Transverse colon (tissue), 4 donors: Measurements from ENCODE around the gene SHC3. TPM values are rescaled to one million over a fixed set of nuclear protein-coding genes. Genes with fewer than 3 reads are reported as not detected.
A peak's percentile ranks its signal among the peaks of the same experiment; 100 is the strongest.

Source experiments
- DNase-seq: peaks from one replicate; pipeline ENCODE4 v3.0.0-alpha.2; 2019
- H3K27ac ChIP-seq, 4 donors: fragments of 200-600 bp; sonication (generic); 2 replicates each; pipeline ENCODE4 v1.5.1; 2016 to 2018; ENCODE audit warnings: inconsistent platforms in 4 of 4
- H3K27me3 ChIP-seq: fragments of 200-600 bp; sonication (generic); 2 replicates; pipeline ENCODE4 v1.5.1; 2017; ENCODE audit warnings: inconsistent platforms
- H3K36me3 ChIP-seq, 4 donors: fragments of 200-600 bp; sonication (generic); 2 replicates each; pipeline ENCODE4 v1.5.1; 2017 to 2019; ENCODE audit warnings: inconsistent platforms in 4 of 4
- H3K4me1 ChIP-seq, 4 donors: fragments of 200-600 bp; sonication (generic); 2 replicates each; pipeline ENCODE4 v1.5.1; 2017 to 2020; ENCODE audit warnings: inconsistent platforms in 4 of 4
- H3K4me3 ChIP-seq, 4 donors: fragments of 200-600 bp; sonication (generic); 1 replicate in 1 of 4; 2 replicates in 3 of 4; pipeline versions ENCODE4 v1.5.1 to v1.6.1; 2017 to 2019; ENCODE audit warnings: inconsistent platforms in 4 of 4
- H3K9me3 ChIP-seq, 2 donors: fragments of 200-600 bp; sonication (generic); 2 replicates each; pipeline ENCODE4 v1.5.1; 2017 to 2019; ENCODE audit warnings: inconsistent platforms in 2 of 2
- EP300 ChIP-seq: sonication (generic); formaldehyde crosslinking; IDR thresholded peaks from one replicate; pipeline ENCODE4 v1.6.1; 2017; ENCODE audit warnings: antibody characterized with exemption, low read depth
- POLR2A ChIP-seq: fragments of 450-650 bp; IDR thresholded peaks from one replicate; pipeline ENCODE4 v1.6.1; 2016; ENCODE audit warnings: antibody characterized with exemption, mild to moderate bottlenecking, moderate library complexity
- POLR2AphosphoS5 ChIP-seq, 3 donors: sonication (generic); formaldehyde crosslinking; IDR thresholded peaks; one replicate each; pipeline ENCODE4 v1.6.1; 2016; ENCODE audit warnings: antibody characterized with exemption in 3 of 3
- WGBS, 2 donors: methylation state at CpG; one replicate each; pipeline ENCODE4 v1.1.5; 2018; ENCODE audit warnings: low coverage in 1 of 2; 5-methylcytosine and 5-hydroxymethylcytosine counted together
- in situ Hi-C, 4 donors: fragments of 200-750 bp; cut with MboI; loops; one replicate each; pipeline versions ENCODE4 v1.15.0 to v1.15.1; 2017; ENCODE audit warnings: low sequenced_read_pairs in 3 of 4, low pct_ligation_motif_present in 1 of 4, low pct_unique_long_range_greater_than_20kb in 1 of 4
- intact Hi-C: fragments of 100-400 bp; cut with DNase I; formaldehyde crosslinking; loops from one replicate; pipeline ENCODE4 v1.15.1; 2023; ENCODE audit warnings: low total_unique reads
- total RNA-seq, 4 donors: library from RNA; depleted of rRNA; stranded (reverse); fragments of >200 nt; gene quantifications; one replicate each; pipeline ENCODE4 v1.1.0, GENCODE V29; 2016
- TF ChIP-seq, protein P1 (sequence below), 5 experiments: fragments of 200-600 bp in 3 of 5; fragments of 450-650 bp in 2 of 5; sonication (generic) in 3 of 5; IDR thresholded peaks; 1 replicate in 2 of 5; 2 replicates in 3 of 5; pipeline ENCODE4 v1.5.1; 2016 to 2017; ENCODE audit warnings: antibody characterized with exemption in 5 of 5, inconsistent platforms in 3 of 5, mild to moderate bottlenecking in 2 of 5, moderate library complexity in 1 of 5

SHC3 gene
- total RNA-seq, 4 donors from 2014 or later, result 1.1 to 4.8 (median 2.7) TPM

DNA sequence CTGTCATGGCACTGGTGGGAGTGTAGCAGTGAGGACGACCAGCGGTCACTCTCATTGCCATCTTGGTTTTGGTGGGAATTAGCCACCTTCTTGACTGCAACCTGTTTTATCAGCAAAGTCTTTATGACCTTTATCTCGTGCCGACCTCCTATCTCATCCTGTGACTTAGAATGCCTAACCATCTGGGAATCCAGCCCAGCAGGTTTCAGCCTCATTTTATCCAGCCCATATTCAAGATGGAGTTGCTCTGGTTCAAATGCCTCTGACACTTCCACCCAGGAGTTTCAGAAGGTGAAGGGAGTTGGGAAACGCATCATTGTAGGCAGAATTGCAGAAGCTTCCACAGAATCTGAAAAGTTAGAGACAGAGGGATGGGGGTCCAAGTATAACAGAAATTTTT lies 35.4 kb downstream of the SHC3 start:
- H3K9me3 ChIP-seq, result no peaks in the 10 kb centered on the region
- no peak overlapping the region for H3K4me3 ChIP-seq
- TF ChIP-seq, protein P1, sequence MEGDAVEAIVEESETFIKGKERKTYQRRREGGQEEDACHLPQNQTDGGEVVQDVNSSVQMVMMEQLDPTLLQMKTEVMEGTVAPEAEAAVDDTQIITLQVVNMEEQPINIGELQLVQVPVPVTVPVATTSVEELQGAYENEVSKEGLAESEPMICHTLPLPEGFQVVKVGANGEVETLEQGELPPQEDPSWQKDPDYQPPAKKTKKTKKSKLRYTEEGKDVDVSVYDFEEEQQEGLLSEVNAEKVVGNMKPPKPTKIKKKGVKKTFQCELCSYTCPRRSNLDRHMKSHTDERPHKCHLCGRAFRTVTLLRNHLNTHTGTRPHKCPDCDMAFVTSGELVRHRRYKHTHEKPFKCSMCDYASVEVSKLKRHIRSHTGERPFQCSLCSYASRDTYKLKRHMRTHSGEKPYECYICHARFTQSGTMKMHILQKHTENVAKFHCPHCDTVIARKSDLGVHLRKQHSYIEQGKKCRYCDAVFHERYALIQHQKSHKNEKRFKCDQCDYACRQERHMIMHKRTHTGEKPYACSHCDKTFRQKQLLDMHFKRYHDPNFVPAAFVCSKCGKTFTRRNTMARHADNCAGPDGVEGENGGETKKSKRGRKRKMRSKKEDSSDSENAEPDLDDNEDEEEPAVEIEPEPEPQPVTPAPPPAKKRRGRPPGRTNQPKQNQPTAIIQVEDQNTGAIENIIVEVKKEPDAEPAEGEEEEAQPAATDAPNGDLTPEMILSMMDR (IDR thresholded peaks at IDR 0.05), result no peak
- TF ChIP-seq POLR2A (no peak), EP300 (no peak), POLR2AphosphoS5 (IDR thresholded peaks at IDR 0.05) (no peak)
- in situ Hi-C loops, result no loop called here
- 88 to 90% methylated on average over 2 to 5 of the region's 5 CpGs for WGBS, 2 donors
- H3K4me1 ChIP-seq, result peaks cover 0 to 4% (median under 1%) of the 10 kb centered on the region in 4 donors
- no peaks in the 10 kb centered on the region for H3K36me3 ChIP-seq
- H3K27ac ChIP-seq, result no peak overlapping the region
- intact Hi-C loops, result no loop called here
- no peaks in the 10 kb centered on the region for H3K27me3 ChIP-seq
- DNase-seq, result no peak

DNA sequence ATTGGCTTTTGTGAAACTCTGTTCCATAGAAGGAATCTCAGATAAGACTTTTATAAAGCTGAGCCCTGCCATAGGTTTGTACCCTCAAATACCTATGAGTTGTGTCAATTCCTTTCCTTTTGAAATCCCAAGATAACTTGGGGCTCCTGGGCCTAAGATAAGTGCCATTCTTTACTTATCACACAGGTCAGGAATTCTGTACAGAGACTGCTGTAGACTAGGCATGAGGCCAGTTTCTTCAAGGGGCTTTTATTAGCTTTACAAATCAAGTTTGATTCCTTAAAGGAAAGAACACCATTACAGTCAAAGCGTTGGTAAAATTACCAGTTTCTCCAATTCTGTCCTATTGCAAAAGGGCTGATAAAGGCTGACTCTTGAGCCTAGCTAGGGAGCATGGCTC lies 39.2 kb downstream of the SHC3 start:
- no peaks in the 10 kb centered on the region for H3K36me3 ChIP-seq
- no peak for DNase-seq
- no peak overlapping the region for H3K27ac ChIP-seq
- in situ Hi-C loops (no loop called here), intact Hi-C loops (no loop called here)
- no peaks in the 10 kb centered on the region for H3K9me3 ChIP-seq
- no peak overlapping the region for H3K4me3 ChIP-seq
- peaks cover 0 to 11% (median 2%) of the 10 kb centered on the region in 4 donors for H3K4me1 ChIP-seq
- TF ChIP-seq, protein P1 (IDR thresholded peaks at IDR 0.05), result no peak
- TF ChIP-seq POLR2A (no peak), EP300 (no peak), POLR2AphosphoS5 (IDR thresholded peaks at IDR 0.05) (no peak)
- no peaks in the 10 kb centered on the region for H3K27me3 ChIP-seq
- 83% methylated on average over 1 of the region's 1 CpG; no CpG with 5 or more reads in 1 of the 2 donors for WGBS, 2 donors

DNA sequence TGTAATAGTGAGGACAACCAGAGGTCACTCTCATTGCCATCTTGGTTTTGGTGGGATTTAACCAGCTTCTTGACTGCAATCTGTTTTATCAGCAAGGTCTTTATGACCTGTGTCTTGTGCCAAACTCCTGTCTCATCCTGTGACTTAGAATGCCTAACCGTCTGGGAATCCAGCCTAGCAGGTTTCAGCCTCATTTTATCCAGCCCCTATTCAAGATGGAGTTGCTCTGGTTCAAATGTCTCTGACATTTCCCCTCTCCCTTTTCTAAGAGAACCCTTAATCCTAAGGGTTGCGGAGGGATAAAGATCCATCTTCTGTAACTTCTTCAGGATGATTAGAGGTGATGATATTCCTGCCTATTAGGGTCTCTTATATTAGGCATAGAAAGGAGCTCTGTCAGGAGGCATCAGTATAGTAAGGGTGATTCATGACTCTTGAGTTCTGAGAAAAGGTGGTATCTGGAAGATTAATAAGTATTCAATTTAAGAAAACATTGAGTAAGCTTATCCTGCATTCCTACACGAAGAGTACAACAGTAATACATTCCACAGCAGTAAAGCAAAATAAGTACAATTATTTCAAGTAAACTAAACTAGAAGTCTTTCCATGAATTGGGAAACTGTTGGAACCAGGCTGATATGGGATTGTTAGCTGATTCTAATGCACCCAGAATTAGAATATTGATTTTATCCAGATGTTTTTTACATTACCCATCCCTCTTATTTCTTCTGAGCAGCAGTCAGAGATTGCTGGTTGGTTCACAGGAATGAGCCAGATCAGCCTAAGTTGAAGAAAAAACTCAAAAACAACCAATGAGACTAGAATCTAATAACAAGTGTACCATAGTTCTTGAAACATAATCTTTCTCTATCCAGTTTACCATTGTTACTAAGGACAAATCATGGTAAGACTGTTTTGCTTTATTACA lies 39.9 kb downstream of the SHC3 start:
- intact Hi-C loops (no loop called here), in situ Hi-C loops (no loop called here)
- 67 to 76% methylated on average over 3 of the region's 3 CpGs for WGBS, 2 donors
- DNase-seq, result no peak
- no peaks in the 10 kb centered on the region for H3K27me3 ChIP-seq
- H3K4me3 ChIP-seq, result no peak overlapping the region
- H3K27ac ChIP-seq, result peak overlapping the region; percentile 47 to 72 (median 69)
- no peaks in the 10 kb centered on the region for H3K36me3 ChIP-seq
- TF ChIP-seq, protein P1 (IDR thresholded peaks at IDR 0.05), result no peak
- peaks cover 0 to 11% (median 2%) of the 10 kb centered on the region in 4 donors for H3K4me1 ChIP-seq
- H3K9me3 ChIP-seq, result no peaks in the 10 kb centered on the region

DNA sequence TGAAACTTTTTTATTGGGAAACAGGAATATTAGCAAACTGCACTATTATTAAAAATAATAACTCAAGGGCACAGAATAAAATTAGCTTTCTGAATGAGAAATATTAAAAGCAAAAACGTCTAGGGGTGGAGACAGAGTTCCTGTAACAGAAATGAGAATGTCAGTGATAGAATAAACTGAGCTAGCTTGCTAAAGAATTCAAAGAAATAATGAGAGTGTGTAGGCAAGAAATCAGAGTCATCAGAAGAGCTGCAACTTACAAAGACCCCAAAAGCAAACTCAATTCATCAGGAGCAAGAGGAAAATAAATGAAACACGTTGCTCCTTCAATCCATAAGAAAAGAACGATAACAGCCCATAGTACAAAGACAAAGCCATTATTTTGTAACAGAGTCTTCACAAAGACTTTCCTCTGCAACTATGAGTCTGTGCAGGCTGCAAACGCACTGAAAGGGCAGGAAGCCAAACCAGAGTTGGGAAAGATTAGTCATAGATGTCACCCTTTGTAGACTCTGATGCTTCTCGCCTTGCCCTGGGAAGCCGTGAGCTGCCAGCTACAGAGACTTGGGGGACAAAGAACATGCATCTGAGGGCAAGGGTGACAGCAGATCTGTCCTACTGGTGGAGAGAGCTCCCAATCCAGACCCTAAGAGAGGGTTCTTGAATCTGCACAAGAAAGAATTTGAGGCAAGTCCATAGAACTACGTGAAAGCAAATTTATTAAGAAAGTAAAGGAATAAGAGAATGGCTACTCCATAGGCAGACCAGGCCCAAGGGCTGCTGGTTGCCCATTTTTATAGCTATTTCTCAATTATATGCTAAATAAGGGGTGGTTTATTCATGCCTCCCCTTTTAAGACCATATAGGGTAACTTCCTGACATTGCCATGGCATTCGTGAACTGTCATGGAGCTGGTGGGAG lies 40.8 kb downstream of the SHC3 start:
- H3K4me1 ChIP-seq, result peaks cover 0 to 11% (median 2%) of the 10 kb centered on the region in 4 donors
- no peaks in the 10 kb centered on the region for H3K36me3 ChIP-seq
- peak; percentile 36 for DNase-seq
- in situ Hi-C loops, result no loop called here
- intact Hi-C loops, result no loop called here
- H3K27me3 ChIP-seq, result no peaks in the 10 kb centered on the region
- no peak overlapping the region for H3K4me3 ChIP-seq
- TF ChIP-seq, protein P1 (IDR thresholded peaks at IDR 0.05), result no peak
- peak; percentile 51 to 62 (median 56) for TF ChIP-seq POLR2AphosphoS5 (IDR thresholded peaks at IDR 0.05)
- no peaks in the 10 kb centered on the region for H3K9me3 ChIP-seq
- H3K27ac ChIP-seq, result peak overlapping the region; percentile 47 to 72 (median 69)
- 54 to 55% methylated on average over 4 to 8 of the region's 8 CpGs for WGBS, 2 donors
